Loucy (cell line): Measurements from ENCODE around the gene IQSEC2.

Experiments
- CTCF ChIP-seq: fragments of 200-600 bp; sonication (generic); conservative IDR thresholded peaks from 2 replicates; pipeline ENCODE4 v1.5.1; 2014; ENCODE audit warnings: mild to moderate bottlenecking, antibody characterized with exemption, low read length
- EZH2phosphoT487 ChIP-seq: fragments of 200-600 bp; IDR thresholded peaks from 2 replicates; pipeline ENCODE4 v1.6.1; 2018; ENCODE audit warnings: antibody characterized with exemption, mild to moderate bottlenecking, moderate library complexity, borderline replicate concordance

- TF ChIP-seq CTCF = no peak
- no peak for TF ChIP-seq EZH2phosphoT487
Observed at GRCh38 chrX:53283099-53283498, 1.7 kb upstream of the IQSEC2 start.
